ENCODE measurements around the gene MUC3A.

MUC3A gene

DNA sequence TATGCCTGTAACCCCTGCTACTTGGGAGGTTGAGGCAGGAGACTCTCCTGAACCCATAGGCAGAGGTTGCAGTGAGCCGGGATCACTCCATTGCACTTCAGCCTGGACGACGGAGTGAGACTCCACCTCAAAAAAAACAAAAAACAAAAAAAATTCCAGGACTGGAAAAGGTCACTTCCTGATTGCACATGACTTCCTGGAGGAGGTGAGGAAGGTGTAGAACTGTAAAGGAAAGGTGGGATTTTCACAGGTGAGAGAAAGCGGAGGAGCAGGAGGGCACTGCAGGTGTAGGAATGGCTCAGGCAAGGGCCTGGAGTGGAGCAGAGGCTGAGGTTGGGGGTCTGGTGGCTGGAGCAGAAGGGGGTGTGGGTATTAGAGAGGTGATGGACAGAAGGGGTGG, 3.2 kb upstream of the MUC3A start:
- DNase-seq = no peak

DNA sequence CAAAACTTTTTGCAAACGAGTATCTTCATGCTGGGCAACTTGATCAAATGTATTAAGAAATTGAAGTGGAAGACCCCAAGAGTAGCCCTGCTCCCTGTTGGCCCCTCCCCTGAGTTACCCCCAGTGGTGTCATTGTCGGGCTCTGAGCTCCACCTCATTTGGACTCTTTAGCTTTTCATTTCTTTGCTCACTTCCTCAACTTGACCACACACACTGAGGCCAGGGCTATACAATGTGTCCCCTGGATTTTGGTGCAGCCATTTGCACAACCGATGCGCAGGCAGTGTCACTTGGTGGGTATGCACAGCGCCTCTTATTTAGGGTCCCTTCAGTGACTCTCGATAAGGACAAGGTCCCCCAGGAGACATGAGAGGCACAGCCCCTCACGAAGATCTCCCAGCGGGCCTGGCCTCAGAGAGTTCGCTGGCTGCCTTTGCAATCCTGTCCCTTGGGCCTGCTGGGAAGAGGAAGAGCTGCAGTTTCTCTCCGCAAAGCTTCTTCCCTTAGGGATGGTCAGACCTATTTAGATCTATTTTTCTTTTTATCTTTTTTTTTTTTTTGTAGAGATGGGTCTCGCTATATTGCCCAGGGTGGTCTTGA, 2.5 kb upstream of the MUC3A start:
- DNase-seq = no peak

DNA sequence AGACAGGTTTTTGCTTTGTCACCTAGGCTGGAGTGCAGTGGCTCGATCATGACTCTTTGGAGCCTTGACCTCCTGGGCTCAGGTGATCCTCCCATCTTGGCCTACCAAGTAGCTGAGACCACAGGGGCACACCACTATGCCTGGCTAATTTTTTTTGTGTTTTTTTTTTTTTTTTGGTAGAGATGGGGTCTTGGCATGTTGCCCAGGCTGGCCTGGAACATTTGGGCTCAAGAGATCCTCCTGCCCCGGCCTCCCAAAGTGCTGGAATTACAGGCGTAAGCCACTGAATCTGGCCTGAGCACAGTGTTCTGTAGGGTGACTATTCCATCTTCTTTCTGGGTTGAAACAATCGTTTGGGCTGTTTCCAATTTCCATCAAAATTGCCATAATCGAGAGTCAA, 1.5 kb upstream of the MUC3A start:
- no peak for DNase-seq

DNA sequence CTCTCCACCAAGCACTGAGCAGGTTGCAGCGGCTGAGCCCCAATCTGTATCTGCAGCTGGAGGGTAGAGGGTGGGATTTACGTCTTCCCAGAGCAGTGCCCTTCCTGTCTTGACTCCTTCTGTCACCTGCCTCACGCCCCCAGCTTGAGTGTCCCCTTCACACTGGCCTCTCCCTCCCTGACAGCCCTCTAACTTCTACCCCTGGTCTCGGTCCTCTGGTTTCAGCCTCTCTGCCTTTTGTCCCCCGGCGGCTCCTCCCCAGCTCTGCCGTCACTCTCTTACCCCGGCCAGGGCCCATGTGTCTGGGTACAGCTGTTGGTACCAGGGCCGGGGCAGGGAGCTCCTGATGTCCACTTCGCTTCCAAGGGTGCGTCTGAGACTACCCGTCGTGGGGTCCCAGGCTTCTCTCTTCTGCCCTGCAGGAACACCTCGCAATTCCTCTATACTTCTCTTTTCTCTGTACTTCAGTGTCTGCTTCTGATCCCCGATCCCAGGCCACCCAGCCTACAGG, 654 bp downstream of the MUC3A start:
- DNase-seq = no peak

DNA sequence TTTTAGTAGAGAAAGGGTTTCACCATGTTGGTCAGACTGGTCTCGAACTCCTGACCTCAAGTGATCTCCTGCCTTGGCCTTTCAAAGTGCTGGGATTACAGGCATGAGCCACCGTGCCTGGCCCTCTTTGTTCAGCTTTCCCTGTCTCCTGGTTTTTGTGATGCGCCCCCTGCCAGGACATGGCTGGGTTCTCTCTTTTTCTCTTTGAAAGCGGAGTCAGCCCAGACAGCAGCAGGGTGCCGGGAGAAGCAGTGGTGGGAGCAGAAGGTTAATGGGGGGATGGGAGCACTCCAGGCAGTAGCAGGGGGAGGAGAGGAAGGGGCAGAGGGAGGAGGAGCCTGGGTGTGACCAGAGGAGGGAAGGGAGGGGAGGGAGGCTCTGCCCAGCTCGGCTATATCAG, 1.8 kb downstream of the MUC3A start:
- DNase-seq = no peak

DNA sequence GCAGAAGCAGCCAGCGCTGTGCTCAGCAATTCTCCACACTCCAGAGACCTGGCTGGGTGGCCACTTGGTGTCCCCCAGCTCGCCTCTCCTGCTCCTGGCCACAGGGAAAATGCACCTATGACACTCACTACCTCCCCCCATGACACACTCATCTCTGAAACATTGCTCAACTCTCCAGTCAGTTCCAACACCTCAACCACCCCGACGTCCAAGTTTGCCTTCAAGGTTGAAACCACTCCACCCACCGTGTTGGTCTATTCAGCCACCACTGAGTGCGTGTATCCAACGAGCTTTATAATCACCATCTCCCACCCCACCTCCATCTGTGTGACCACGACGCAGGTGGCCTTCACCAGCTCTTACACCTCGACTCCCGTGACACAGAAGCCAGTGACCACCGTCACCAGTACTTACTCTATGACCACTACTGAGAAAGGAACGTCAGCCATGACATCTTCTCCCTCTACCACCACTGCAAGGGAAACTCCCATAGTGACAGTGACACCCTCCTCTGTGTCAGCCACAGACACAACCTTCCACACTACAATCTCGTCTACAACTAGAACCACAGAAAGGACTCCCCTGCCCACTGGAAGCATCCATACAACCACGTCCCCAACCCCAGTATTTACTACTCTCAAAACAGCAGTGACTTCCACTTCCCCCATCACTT, 2.7 kb downstream of the MUC3A start:
- DNase-seq = no peak

DNA sequence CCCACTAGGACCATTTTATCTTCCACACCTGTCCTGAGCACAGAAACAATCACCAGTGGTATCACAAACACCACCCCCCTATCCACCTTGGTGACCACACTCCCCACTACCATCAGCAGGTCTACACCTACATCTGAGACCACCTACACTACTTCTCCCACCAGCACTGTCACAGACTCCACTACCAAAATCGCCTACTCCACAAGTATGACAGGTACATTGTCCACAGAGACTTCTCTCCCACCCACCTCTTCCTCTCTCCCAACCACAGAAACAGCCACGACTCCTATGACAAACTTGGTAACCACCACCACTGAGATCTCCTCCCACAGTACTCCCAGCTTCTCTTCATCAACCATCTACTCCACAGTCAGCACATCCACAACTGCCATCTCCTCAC, 3.3 kb downstream of the MUC3A start:
- DNase-seq = no peak

DNA sequence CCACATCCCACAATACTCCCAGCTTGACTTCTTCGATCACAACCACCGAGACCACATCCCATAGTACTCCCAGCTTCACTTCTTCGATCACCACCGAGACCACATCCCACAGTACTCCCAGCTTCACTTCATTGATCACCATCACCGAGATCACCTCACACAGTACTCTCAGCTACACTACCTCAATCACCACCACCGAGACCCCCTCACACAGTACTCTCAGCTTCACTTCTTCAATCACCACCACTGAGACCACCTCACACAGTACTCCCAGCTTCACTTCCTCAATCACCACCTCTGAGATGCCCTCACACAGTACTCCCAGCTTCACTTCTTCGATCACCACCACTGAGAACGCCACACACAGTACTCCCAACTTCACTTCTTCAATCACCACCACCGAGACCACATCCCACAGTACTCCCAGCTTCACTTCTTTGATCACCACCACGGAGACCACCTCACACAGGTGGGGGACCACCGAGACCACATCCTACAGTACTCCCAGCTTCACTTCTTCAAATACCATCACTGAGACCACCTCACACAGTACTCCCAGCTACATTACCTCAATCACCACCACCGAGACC, 8.6 kb downstream of the MUC3A start:
- DNase-seq = no peak

DNA sequence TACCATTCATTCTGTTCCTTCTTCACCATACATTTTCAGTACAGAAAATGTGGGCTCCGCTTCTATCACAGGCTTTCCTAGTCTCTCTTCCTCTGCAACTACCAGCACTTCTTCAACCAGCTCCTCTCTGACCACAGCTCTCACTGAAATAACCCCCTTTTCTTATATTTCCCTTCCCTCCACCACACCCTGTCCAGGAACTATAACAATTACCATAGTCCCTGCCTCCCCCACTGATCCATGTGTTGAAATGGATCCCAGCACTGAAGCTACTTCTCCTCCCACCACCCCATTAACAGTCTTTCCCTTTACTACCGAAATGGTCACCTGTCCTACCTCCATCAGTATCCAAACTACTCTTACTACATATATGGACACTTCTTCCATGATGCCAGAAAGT, 10.6 kb downstream of the MUC3A start:
- no peak for DNase-seq

DNA sequence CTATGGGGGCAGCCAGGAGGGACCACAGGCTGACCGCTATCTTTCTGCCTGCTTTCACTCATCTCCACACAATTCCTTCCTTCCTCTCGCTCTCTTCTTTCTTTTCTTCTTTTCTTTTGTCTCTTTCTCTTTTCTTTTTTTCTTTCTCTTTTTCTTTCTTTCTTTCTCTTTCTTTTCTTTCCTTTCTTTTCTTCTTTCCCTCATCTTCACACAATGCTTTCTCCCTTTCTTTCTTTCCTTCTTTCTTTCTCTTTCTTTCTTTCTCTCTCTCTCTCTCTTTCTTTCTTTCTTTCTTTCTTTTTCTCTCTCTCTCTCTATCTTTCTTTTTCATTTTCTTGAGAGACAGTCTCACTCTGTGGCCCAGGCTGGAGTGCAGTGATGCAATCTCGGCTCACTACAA, 13.2 kb downstream of the MUC3A start:
- no peak for DNase-seq

DNA sequence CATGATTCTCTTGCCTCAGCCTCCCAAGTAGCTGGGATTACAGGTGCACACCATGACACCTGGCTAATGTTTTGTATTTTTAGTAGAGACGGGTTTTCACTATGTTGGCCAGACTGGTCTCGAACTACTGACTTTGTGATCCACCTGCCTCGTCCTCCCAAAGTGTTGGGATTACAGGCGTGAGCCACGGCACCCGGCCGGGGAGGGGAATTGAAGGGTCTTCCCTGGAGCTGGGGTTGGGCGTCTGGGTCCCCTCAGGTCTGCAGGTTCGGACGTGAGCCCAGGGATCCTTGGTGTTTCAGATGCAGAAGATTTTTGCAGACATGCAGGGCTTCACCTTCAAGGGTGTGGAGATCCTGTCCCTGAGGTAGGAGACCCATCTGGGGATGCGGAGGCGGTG, 14.1 kb downstream of the MUC3A start:
- no peak for DNase-seq

DNA sequence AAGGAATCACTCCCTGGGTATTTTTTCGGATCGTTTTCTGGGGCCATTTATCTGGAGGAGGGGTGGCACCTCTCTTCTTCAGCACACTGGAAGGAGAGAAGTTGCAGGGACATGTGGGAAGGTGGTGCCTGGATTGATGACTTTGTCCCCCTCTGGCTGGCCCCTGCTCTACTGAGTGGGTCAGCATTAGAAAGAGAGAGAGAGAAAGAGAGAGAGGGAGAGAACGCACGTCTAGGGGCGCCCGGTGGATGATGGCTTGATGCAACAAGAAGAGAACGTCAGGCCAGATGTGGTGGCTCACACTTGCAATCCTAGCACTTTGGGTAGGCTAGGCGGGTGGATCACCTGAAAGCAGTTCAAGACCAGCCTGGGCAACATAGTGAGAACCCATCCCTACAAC, 14.5 kb downstream of the MUC3A start:
- DNase-seq = no peak

DNA sequence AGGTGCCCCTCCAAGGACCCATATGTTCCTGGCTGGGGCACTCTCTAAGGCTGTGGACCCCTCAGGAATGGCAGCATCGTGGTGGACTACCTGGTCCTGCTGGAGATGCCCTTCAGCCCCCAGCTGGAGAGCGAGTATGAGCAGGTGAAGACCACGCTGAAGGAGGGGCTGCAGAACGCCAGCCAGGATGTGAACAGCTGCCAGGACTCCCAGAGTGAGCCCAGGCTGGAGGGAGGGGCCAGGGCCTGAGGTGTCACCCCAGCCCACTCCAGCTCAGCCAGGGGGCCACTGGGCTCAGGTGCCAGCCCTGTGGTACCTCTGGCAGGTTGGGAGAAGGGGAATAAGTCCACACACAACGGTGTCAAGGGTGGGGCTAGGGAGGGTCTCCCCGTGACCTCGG, 15.3 kb downstream of the MUC3A start:
- DNase-seq = no peak

DNA sequence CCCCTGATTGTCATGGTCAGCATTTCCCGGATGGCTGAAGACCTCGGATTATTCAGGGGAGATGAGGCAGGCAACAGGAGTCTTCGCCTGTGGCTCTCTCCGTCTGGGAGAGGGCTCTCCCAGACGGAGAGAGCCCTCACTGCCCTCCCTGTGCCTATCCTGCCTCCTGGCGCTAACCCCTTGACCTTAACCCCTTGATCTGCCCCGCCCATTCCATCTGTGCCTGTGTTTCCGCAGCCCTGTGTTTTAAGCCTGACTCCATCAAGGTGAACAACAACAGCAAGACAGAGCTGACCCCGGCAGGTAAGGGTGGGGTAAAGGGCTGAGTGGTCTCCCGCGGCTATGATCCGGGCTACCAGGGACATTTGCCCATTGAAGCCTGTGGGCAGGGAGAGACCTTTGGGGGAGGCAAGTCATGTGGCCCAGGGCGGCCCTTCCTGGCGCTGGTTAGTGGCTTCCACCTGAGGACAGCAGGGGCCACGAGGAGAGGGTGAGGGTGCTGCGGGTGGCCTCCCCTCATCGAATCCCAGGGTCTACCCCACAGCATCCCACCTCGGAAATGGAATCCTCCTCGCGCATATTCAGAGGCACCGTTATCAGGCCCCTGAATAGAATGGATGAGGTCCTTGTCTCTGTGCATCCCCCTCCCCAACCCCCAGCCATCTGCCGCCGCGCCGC, 15.8 kb downstream of the MUC3A start:
- DNase-seq = no peak

DNA sequence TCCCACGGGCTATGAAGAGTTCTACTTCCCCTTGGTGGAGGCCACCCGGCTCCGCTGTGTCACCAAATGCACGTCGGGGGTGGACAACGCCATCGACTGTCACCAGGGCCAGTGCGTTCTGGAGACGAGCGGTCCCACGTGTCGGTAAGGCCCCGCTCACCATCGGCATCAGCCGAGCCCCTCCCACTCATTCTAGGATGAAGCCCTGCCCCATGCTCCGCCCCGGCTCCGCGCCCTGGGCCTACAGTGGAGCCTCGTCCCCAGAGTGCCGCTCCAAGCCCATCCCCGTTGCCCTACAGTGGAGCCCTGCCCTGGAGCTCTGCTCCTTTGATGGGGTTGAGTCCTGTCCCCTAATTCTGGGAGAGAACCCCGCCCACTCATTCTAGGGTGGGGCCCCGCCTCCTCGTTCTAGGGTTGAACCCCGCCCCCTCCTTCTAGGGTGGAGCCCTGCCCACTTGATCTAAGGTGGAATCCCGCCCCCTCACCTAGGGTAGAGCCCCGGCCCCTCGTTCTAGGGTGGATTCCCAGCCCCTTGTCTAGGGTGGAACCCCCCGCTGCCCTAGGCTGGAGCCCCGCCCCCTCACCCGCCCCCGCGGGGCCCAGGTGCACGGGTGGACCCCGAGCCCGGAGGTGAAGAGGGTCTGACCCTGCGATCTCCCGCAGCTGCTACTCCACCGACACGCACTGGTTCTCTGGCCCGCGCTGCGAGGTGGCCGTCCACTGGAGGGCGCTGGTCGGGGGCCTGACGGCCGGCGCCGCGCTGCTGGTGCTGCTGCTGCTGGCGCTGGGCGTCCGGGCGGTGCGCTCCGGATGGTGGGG, 16.6 kb downstream of the MUC3A start:
- no peak for DNase-seq

DNA sequence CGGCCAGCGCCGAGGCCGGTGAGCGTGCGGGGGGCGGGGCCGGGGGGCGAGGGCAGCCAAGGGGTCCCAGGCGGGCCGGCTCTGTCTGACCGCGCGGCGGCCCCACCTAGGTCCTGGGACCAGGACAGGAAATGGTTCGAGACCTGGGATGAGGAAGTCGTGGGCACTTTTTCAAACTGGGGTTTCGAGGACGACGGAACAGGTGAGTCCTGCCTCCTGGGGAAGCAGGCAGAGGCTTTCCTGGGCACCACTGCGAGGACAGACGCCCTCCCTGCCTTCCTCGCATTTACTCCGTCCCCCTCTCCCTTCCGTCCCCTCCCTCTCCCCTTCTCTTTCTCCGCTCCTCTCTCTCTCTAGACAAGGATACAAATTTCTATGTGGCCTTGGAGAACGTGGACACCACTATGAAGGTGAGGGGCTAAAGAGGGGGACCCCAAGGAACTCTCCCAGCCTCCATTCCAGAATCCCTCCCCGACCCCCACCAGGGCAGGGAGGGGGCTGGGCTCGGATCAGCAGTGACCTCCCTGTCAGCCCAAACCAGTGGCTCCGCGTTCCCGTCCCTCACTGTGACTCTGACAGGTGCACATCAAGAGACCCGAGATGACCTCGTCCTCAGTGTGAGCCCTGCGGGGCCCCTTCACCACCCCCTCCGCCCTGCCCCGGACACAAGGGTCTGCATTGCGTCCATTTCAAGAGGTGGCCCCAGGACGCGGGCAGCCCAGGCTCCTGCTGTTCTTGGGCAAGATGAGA, 17.4 kb downstream of the MUC3A start:
- DNase-seq = no peak

DNA sequence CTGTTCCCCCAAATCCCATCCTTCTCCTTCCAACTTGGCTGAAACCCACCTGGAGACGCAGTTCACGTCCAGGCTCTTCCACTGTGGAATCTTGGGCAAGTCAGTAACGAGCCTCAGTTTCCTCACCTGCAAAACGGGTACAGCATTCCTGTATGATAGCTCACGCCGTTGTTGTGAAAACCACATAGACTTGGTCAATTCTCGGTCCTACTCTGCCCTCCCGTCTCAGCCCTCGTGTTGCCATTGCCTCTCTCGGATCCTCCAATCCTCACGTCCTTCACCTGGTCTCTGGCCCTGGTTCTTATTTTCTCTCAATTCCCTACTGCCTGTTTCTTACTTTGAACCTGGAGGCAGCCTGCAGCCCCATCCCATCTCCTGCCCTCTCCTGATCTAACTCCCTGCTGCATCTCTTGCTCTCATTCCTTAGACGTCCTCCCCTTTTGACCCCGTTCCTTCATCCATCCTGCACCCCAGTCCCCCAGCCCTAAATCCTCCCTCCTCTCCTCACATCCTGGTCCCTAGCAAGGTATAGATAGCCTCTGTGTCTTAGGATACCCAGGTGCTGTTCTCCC, 18.0 kb downstream of the MUC3A start:
- DNase-seq = no peak

DNA sequence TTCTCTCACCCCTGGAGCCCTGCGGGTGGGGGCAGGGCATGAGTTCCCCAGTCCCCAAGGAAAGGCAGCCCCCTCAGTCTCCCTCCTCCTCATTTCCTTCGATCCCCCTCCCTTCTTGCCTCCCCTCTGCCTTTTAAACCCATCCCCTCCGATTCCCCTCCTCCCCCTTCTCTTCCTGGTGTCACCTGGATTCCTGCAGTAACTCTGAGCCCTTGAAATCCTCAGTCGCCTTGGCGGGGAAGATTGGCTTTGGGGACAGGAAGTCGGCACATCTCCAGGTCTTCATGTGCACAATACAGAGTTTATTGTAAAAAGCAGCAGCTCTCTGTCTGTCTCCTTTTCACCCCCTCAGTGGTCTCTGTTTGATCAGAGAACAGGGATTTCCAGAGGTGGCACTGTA, 18.7 kb downstream of the MUC3A start:
- DNase-seq = no peak

DNA sequence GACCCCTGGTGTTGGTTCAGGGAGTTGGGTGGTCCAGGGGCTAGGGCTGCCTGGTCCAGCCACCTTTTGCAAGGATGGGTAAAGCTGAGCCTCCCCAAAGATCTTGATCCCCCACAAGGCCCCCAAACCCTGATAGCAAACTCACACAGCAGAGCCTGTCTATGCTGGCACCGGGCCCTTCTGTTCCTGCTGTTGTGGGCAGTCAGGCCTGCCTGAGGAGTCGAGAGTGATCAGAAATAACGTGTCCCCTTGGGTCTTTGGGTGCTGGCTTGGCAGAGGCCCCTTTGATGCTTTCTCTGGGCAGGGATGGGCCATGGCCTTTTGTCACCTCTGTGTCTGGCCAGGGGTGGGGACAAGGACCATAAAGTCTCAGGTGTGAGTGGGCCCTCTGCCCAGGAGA, 19.3 kb downstream of the MUC3A start:
- no peak for DNase-seq

DNA sequence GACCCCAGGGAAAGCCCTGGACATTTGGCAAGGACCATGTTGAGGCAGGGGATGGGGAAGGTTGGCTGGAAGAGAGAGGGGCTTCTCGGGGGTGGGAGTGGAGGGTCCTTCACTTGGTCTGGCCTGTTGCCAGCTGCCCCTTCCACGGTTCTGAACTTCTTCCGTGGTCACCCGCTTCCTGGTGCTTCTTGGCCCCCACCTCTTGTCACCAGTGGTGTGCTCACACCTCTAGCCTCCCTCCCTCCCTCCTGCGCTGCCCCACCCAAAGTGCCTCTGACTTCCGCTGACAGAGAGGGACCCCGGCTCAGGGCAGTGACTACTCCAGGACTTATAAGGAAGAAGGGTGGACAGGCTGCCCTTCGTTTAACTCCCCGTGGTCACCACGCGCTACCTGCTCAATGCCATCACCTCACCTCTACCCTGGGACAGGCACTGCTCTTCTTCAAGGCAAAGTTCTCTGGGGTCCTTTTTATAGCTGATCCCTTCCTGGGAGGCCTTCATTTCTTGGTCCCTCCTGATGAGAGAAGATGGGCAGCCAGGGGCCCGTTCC, 19.8 kb downstream of the MUC3A start, which contains the start of gene MUC12:
TSS of gene MUC12 (plus strand) at position 500 of the 550 bp plus-strand sequence. CDS start 58 bp downstream, outside the sequence.
- DNase-seq = no peak
